ENCODE measurements around the gene RETREG1.
"Not testable (repeated sequence)": the region's sequence is repeated elsewhere in the genome, so short reads cannot be mapped to it uniquely, and the experiment has no call there.

Gene RETREG1

GRCh38 chr5:16616536-16617273 is at the start of gene RETREG1:
RETREG1 (minus strand) TSS chr5:16616997; CDS start chr5:16616971, 26 bp downstream.
- DNase-seq: peak; percentile 66

GRCh38 chr5:16666130-16666882 is 49.5 kb upstream of the RETREG1 start:
- DNase-seq: no peak

- DNase-seq: no peak
Measured at GRCh38 chr5:16665601-16666000, 48.8 kb upstream of the RETREG1 start.

- DNase-seq: no peak
Measured at GRCh38 chr5:16664368-16664767, 47.6 kb upstream of the RETREG1 start.

GRCh38 chr5:16663840-16664239 is 47.0 kb upstream of the RETREG1 start:
- no peak for DNase-seq

- no peak for DNase-seq
Measured at GRCh38 chr5:16661713-16662112, 44.9 kb upstream of the RETREG1 start.

GRCh38 chr5:16660982-16661381 is 44.2 kb upstream of the RETREG1 start:
- no peak for DNase-seq

- DNase-seq: no peak
Measured at GRCh38 chr5:16659536-16659935, 42.7 kb upstream of the RETREG1 start.

GRCh38 chr5:16656561-16657191 is 39.9 kb upstream of the RETREG1 start:
- no peak for DNase-seq

GRCh38 chr5:16654647-16655334 is 38.0 kb upstream of the RETREG1 start:
- no peak for DNase-seq

GRCh38 chr5:16648739-16649138 is 31.9 kb upstream of the RETREG1 start:
- not testable (repeated sequence) for DNase-seq

GRCh38 chr5:16644301-16644889 is 27.6 kb upstream of the RETREG1 start:
- DNase-seq: no peak

- no peak for DNase-seq
Measured at GRCh38 chr5:16642867-16643266, 26.1 kb upstream of the RETREG1 start.

GRCh38 chr5:16639206-16639605 is 22.4 kb upstream of the RETREG1 start:
- no peak for DNase-seq

GRCh38 chr5:16628376-16628775 is 11.6 kb upstream of the RETREG1 start:
- DNase-seq: no peak

- no peak for DNase-seq
Measured at GRCh38 chr5:16626696-16627264, 10.0 kb upstream of the RETREG1 start.

- DNase-seq: no peak
Measured at GRCh38 chr5:16625096-16625495, 8.3 kb upstream of the RETREG1 start.

GRCh38 chr5:16619136-16619535 is 2.3 kb upstream of the RETREG1 start:
- no peak for DNase-seq

GRCh38 chr5:16618138-16618897 is 1.5 kb upstream of the RETREG1 start:
- peak; percentile 95 for DNase-seq

GRCh38 chr5:16617274-16617968 is 624 bp upstream of the RETREG1 start:
- peak; percentile 22 for DNase-seq

Measured in DMS153 (cell line).